Measurements from ENCODE around the gene ESPL1.

ESPL1 gene

DNA sequence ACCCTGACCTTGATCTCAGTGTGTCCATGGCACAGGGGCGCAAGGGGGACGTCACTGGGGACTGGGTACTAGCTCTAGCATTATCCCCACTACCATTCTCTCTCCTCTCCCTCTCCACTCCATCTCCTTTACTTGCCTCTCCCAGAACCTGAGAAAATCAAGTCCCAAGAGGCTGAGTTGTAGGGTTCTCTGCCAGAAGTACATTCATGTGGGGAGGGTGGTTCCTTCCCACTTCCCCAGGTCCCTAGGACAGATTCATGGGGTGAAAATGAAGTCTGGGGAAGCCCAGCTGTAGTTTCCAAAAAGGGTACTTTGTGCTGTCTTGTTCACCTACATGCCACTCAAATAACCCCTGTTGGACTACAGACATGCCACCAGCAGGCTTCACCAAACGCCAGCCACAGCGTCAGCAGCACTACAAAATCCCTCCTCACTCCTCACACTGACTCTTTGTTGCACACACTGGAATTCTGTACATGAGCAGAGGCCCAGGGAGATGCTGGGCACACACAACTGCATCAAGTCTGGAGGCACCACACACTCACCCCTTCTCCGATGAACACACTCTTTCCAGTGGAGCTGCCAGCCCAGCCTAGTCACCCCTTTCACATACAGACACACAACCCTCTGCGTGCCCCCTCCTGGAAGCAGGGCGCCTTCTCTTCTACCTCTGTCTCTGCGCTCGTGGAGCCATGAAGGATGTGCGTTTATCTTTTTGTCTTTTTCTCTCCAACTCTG lies 43.0 kb upstream of the ESPL1 start:
- no peak overlapping the region for H3K4me3 ChIP-seq (replicated peaks in 1 of 2; ENCODE audit: low read depth in 2 of 2, low read length in 2 of 2)

DNA sequence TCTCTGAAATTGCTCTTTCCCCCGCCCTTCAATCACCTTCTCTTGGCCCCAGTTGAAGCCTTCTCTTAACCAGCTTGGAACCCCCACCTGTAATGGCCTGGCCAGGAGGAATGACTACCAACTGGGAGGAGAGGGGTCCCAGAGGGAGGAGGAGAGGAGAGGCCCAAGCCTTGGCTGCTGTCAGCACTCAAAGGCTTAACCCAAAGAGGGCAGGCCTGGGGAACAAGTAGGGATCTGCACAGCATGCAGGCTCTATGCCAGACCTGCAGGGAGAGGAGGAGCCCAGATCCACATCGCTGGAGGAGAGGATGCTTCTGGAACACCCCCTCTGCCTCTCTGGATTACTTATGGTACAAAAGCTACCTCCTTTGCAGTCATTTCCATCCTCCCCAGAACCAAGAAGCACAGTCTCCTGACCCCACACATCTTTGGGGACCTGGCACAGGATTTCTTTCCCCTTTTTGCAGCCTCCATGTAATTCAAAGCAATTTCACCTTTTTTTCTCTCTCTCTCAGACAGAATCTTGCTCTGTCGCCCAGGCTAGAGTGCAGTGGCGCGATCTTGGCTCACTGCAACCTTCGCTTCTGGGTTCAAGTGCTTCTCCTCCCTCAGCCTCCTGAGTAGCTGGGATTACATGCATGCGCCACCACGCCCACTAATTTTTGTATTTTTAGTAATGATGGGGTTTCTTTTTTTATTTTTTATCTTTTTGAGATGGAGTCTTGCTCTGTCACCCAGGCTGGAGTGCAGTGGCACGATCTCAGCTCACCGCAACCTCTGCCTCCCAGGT lies 42.3 kb upstream of the ESPL1 start:
- no peak for DNase-seq (ENCODE audit: low read depth in 2 of 2)
- TF ChIP-seq, protein P1, sequence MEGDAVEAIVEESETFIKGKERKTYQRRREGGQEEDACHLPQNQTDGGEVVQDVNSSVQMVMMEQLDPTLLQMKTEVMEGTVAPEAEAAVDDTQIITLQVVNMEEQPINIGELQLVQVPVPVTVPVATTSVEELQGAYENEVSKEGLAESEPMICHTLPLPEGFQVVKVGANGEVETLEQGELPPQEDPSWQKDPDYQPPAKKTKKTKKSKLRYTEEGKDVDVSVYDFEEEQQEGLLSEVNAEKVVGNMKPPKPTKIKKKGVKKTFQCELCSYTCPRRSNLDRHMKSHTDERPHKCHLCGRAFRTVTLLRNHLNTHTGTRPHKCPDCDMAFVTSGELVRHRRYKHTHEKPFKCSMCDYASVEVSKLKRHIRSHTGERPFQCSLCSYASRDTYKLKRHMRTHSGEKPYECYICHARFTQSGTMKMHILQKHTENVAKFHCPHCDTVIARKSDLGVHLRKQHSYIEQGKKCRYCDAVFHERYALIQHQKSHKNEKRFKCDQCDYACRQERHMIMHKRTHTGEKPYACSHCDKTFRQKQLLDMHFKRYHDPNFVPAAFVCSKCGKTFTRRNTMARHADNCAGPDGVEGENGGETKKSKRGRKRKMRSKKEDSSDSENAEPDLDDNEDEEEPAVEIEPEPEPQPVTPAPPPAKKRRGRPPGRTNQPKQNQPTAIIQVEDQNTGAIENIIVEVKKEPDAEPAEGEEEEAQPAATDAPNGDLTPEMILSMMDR (IDR thresholded peaks at IDR 0.05; ENCODE audit: low read depth, low read length) = no peak
- H3K4me3 ChIP-seq (replicated peaks in 1 of 2; ENCODE audit: low read depth in 2 of 2, low read length in 2 of 2) = no peak overlapping the region

More for the DNA sequence above, 43.0 kb upstream of the ESPL1 start:
- TF ChIP-seq, protein P1 (IDR thresholded peaks at IDR 0.05; ENCODE audit: low read depth, low read length) = no peak
- peak in 1 of 2 donors; percentile 23 for DNase-seq (ENCODE audit: low read depth in 2 of 2)

DNA sequence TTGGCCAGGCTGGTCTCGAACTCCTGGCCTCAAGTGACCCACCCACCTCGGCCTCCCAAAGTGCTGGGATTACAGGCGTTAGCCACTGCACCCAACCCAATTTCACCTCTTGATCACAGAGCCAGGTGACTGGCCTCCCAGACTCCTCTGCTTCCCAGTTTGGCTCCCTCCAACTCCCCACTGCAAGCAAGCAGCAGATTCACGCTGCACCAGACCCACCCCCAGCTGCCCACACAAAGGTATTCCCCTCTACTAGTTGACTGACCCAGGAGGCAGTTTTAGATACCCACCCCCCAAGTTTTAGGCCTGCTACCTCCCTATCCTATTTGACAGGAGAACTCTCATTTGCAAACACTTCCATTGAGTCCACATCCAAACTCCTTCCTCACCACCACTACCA lies 41.3 kb upstream of the ESPL1 start:
- H3K4me3 ChIP-seq (replicated peaks in 1 of 2; ENCODE audit: low read depth in 2 of 2, low read length in 2 of 2) = no peak overlapping the region
- DNase-seq (ENCODE audit: low read depth in 2 of 2) = no peak
- TF ChIP-seq, protein P1 (IDR thresholded peaks at IDR 0.05; ENCODE audit: low read depth, low read length) = no peak

DNA sequence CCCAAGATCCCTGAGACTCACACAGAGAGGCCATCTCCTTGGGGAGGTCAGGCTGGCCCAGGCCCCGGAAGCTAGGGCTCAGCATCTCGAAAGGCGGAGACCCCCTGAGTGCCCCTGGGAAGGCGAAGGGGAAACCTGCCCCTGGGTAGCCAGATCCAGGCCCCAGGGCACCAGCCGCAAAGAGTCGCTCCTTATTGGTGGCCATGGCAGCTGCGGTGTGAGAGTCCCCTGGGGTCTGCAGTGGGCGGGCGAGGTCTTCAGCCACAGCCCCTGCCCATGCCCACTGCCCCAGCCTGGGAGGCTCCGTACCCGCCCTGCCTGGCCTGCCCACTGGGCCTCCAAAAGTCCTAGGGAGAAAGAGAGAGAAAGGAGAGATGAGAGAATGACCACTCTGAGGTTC lies 40.8 kb upstream of the ESPL1 start:
- no peak overlapping the region for H3K4me3 ChIP-seq (replicated peaks in 1 of 2; ENCODE audit: low read depth in 2 of 2, low read length in 2 of 2)
- DNase-seq (ENCODE audit: low read depth in 2 of 2) = no peak
- TF ChIP-seq, protein P1 (IDR thresholded peaks at IDR 0.05; ENCODE audit: low read depth, low read length) = no peak

DNA sequence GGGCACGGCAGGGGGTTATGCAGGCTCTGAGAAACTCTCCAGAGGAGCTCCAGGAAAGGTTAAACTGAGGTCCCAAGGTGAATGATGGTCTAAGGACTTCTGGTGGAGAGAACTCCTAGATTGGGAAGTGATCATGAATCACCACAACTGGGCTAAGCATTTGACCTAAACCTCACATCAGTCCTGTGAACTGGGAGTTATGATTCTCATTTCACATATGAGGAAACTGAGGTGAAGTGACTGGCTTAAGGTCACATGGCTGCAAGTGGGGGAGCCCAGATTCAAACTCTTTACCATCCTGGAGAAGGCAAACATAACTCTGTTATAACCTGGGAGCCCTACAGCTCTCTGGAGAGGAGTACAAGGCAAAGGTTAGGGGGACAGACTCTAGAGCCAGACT lies 40.3 kb upstream of the ESPL1 start:
- TF ChIP-seq, protein P1 (IDR thresholded peaks at IDR 0.05; ENCODE audit: low read depth, low read length) = no peak
- no peak for DNase-seq (ENCODE audit: low read depth in 2 of 2)
- H3K4me3 ChIP-seq (replicated peaks in 1 of 2; ENCODE audit: low read depth in 2 of 2, low read length in 2 of 2) = no peak overlapping the region

DNA sequence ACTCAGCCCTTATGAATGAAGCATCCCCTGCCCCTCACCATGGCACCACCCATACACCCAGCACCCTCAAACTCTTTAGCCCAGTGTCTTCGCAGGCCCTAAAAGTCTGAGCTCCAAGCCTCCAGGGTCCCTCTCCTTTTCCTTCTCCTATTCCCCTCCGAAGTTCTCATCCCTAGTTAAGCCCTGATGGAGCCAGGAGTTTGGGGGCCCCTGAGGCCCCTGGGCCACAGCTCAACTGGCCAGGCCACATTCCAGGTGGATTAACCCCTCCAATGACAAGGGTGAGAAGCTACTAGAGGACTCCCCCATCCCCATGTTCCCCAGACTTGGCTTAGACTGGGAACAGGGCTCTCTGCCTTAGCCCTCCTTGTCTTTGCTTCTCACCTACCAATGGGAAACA lies 38.6 kb upstream of the ESPL1 start:
- H3K4me3 ChIP-seq (replicated peaks in 1 of 2; ENCODE audit: low read depth in 2 of 2, low read length in 2 of 2) = no peak overlapping the region
- TF ChIP-seq, protein P1 (IDR thresholded peaks at IDR 0.05; ENCODE audit: low read depth, low read length) = no peak
- DNase-seq (ENCODE audit: low read depth in 2 of 2) = no peak

Measured in cardiac fibroblast (primary cell).